Measurements from ENCODE around the gene TACC2. TPM values are rescaled to one million over a fixed set of nuclear protein-coding genes. Genes with fewer than 3 reads are reported as not detected.

Gene TACC2
- total and polyA plus RNA-seq, 2 donors (not counting 1 experiment from before 2014, with no cell fraction given) = not detected

GRCh38 chr10:122296363-122297120 lies 307.6 kb downstream of the TACC2 start:
- ChIA-PET POLR2A (no interaction called here), CTCF (interaction anchor here (0.5 to 4.6 kb wide), 4 partner anchors 26 to 269 kb away, joined by 3 to 138 read pairs (median 24); partner anchors contain the start of gene BTBD16)
- peaks cover 0 to 3% (median 0%) of the 10 kb centered on the region in 3 donors for H3K9me3 ChIP-seq (ENCODE audit: control extremely low read depth in 1 of 3, control insufficient read depth in 2 of 3, insufficient read depth in 1 of 3, low read length in 2 of 3)
- WGBS (ENCODE audit: insufficient coverage) = 75% methylated on average over 7 of the region's 8 CpGs
- peaks cover 3 to 4% of the 10 kb centered on the region in 2 donors for H3K4me1 ChIP-seq (ENCODE audit: control insufficient read depth in 2 of 2, insufficient read depth in 2 of 2, low read length in 2 of 2)
- no peak overlapping the region for H3K9ac ChIP-seq (ENCODE audit: low read length)
- Mint-ChIP-seq H3K27me3 (peaks cover 27% of the 10 kb centered on the region), H3K4me3 (no peak overlapping the region), H3K9me3 (ENCODE audit: insufficient read depth) (no peaks in the 10 kb centered on the region), H3K4me1 (peaks cover 3% of the 10 kb centered on the region), H3K27ac (no peak overlapping the region)
- no peak for TF ChIP-seq EZH2 (IDR thresholded peaks at IDR 0.05; ENCODE audit: borderline replicate concordance, insufficient read depth, low read depth, low read length, poor library complexity, severe bottlenecking)
- TF ChIP-seq CTCF (IDR thresholded peaks at IDR 0.05) = no peak
- DNase-seq (no peak), ATAC-seq (ENCODE audit: low read depth) (no peak)
- H2AFZ ChIP-seq (ENCODE audit: insufficient read depth, low read depth, low read length, poor library complexity, severe bottlenecking) = no peak overlapping the region
- H3K36me3 ChIP-seq (replicated peaks in 1 of 2; ENCODE audit: control extremely low read depth in 1 of 2, control insufficient read depth in 1 of 2, extremely low read depth in 1 of 2, insufficient read depth in 2 of 2, low read length in 1 of 2) = no peaks in the 10 kb centered on the region
- H3K4me3 ChIP-seq (ENCODE audit: control extremely low read depth in 1 of 5, extremely low read depth in 1 of 5, insufficient read depth in 1 of 5, low read depth in 2 of 5, low read length in 4 of 5) = no peak overlapping the region
- H3K4me2 ChIP-seq (replicated peaks; ENCODE audit: low read depth, low read length, poor library complexity, severe bottlenecking) = no peak overlapping the region
- intact Hi-C loops (cut with micrococcal nuclease) = no loop called here
- H3K27me3 ChIP-seq (replicated peaks in 1 of 4; ENCODE audit: control extremely low read depth in 1 of 4, control insufficient read depth in 3 of 4, insufficient read depth in 4 of 4, low read length in 3 of 4) = peaks cover 0 to 4% (median 0%) of the 10 kb centered on the region in 4 experiments
- H3K79me2 ChIP-seq (ENCODE audit: control insufficient read depth, insufficient read depth, low read length) = no peaks in the 10 kb centered on the region
- no peak overlapping the region for H3K27ac ChIP-seq (ENCODE audit: low read length in 2 of 2)
- no peaks in the 10 kb centered on the region for H4K20me1 ChIP-seq (ENCODE audit: control insufficient read depth, insufficient read depth, low read length, poor library complexity, severe bottlenecking)

GRCh38 chr10:122297583-122297982 lies 308.6 kb downstream of the TACC2 start:
- Mint-ChIP-seq H3K4me1 (peaks cover 3% of the 10 kb centered on the region), H3K4me3 (no peak overlapping the region), H3K27me3 (peaks cover 27% of the 10 kb centered on the region), H3K27ac (no peak overlapping the region), H3K9me3 (ENCODE audit: insufficient read depth) (no peaks in the 10 kb centered on the region)
- ChIA-PET POLR2A (no interaction called here), CTCF (interaction anchor here (0.8 to 4.6 kb wide), 6 partner anchors 13 to 268 kb away, joined by 3 to 138 read pairs (median 22); no protein-coding TSS in a partner anchor)
- peaks cover 0 to 4% (median 0%) of the 10 kb centered on the region in 4 experiments for H3K27me3 ChIP-seq (replicated peaks in 1 of 4; ENCODE audit: control extremely low read depth in 1 of 4, control insufficient read depth in 3 of 4, insufficient read depth in 4 of 4, low read length in 3 of 4)
- no peaks in the 10 kb centered on the region for H4K20me1 ChIP-seq (ENCODE audit: control insufficient read depth, insufficient read depth, low read length, poor library complexity, severe bottlenecking)
- peaks cover 0 to 3% (median 0%) of the 10 kb centered on the region in 3 donors for H3K9me3 ChIP-seq (ENCODE audit: control extremely low read depth in 1 of 3, control insufficient read depth in 2 of 3, insufficient read depth in 1 of 3, low read length in 2 of 3)
- DNase-seq (no peak), ATAC-seq (ENCODE audit: low read depth) (no peak)
- H3K9ac ChIP-seq (ENCODE audit: low read length) = no peak overlapping the region
- H3K4me3 ChIP-seq (ENCODE audit: control extremely low read depth in 1 of 5, extremely low read depth in 1 of 5, insufficient read depth in 1 of 5, low read depth in 2 of 5, low read length in 4 of 5) = no peak overlapping the region
- TF ChIP-seq EZH2 (IDR thresholded peaks at IDR 0.05; ENCODE audit: borderline replicate concordance, insufficient read depth, low read depth, low read length, poor library complexity, severe bottlenecking) (no peak), CTCF (IDR thresholded peaks at IDR 0.05) (no peak)
- intact Hi-C loops (cut with micrococcal nuclease) = no loop called here
- no peak overlapping the region for H3K27ac ChIP-seq (ENCODE audit: low read length in 2 of 2)
- H3K79me2 ChIP-seq (ENCODE audit: control insufficient read depth, insufficient read depth, low read length) = no peaks in the 10 kb centered on the region
- WGBS (ENCODE audit: insufficient coverage) = 93% methylated on average over 5 of the region's 8 CpGs
- H3K4me2 ChIP-seq (replicated peaks; ENCODE audit: low read depth, low read length, poor library complexity, severe bottlenecking) = no peak overlapping the region
- H2AFZ ChIP-seq (ENCODE audit: insufficient read depth, low read depth, low read length, poor library complexity, severe bottlenecking) = no peak overlapping the region
- no peaks in the 10 kb centered on the region for H3K36me3 ChIP-seq (replicated peaks in 1 of 2; ENCODE audit: control extremely low read depth in 1 of 2, control insufficient read depth in 1 of 2, extremely low read depth in 1 of 2, insufficient read depth in 2 of 2, low read length in 1 of 2)
- peaks cover 3 to 4% of the 10 kb centered on the region in 2 donors for H3K4me1 ChIP-seq (ENCODE audit: control insufficient read depth in 2 of 2, insufficient read depth in 2 of 2, low read length in 2 of 2)

All from B cell (primary cell).